Astrocyte (in vitro differentiated cells and primary cell): ENCODE measurements around the gene SOS2. TPM values are rescaled to one million over a fixed set of nuclear protein-coding genes. Genes with fewer than 3 reads are reported as not detected.
"Not testable (repeated sequence)": the region's sequence is repeated elsewhere in the genome, so short reads cannot be mapped to it uniquely, and the experiment has no call there.

Experiments used
- DNase-seq: peaks from one replicate; pipeline ENCODE4 v3.0.0-alpha.2; 2010; ENCODE audit warnings: low read depth
- FAIRE-seq: peaks from 2 replicates; lab custom pipeline; 2011; peaks lifted over from hg19 to GRCh38; lab: Jason Lieb, UNC
- H2AFZ ChIP-seq: 2 replicates; pipeline ENCODE4 v1.6.0; 2012; ENCODE audit warnings: low read depth, low read length, inconsistent platforms
- H3K27ac ChIP-seq: 2 replicates; pipeline ENCODE4 v1.5.1; 2011; ENCODE audit warnings: low read depth, low read length, inconsistent platforms
- H3K27me3 ChIP-seq: 2 replicates; pipeline ENCODE4 v1.6.0; 2011; ENCODE audit warnings: low read length, inconsistent platforms; ENCODE audit not compliant: insufficient read depth
- H3K36me3 ChIP-seq: 2 replicates; pipeline ENCODE4 v1.5.1; 2011; ENCODE audit warnings: low read length, inconsistent platforms; ENCODE audit not compliant: insufficient read depth
- H3K4me1 ChIP-seq: 2 replicates; pipeline ENCODE4 v1.5.1; 2011; ENCODE audit warnings: low read length, inconsistent platforms; ENCODE audit not compliant: insufficient read depth
- H3K4me2 ChIP-seq: 2 replicates; pipeline ENCODE4 v1.6.0; 2012; ENCODE audit warnings: low read length, inconsistent platforms
- H3K4me3 ChIP-seq: 2 replicates; pipeline ENCODE4 v1.5.1; 2011; ENCODE audit warnings: low read depth, mild to moderate bottlenecking, low read length, inconsistent platforms; ENCODE audit not compliant: insufficient read depth
- H3K79me2 ChIP-seq: 2 replicates; pipeline ENCODE4 v1.6.0; 2012; ENCODE audit warnings: mild to moderate bottlenecking, low read length, inconsistent platforms; ENCODE audit not compliant: insufficient read depth
- H3K9ac ChIP-seq: 2 replicates; pipeline ENCODE4 v1.6.0; 2012; ENCODE audit warnings: mild to moderate bottlenecking, low read length, inconsistent platforms
- H3K9me3 ChIP-seq: 2 replicates; pipeline ENCODE4 v1.5.1; 2012; ENCODE audit warnings: low read depth, mild to moderate bottlenecking, low read length, inconsistent platforms; ENCODE audit not compliant: insufficient read depth
- H4K20me1 ChIP-seq: 2 replicates; pipeline ENCODE4 v1.6.0; 2012; ENCODE audit warnings: low read length, inconsistent platforms; ENCODE audit not compliant: insufficient read depth
- H3K27ac Mint-ChIP-seq: one replicate; pipeline ENCODE4 v1.8.0; 2021; ENCODE audit warnings: mild to moderate bottlenecking, mixed read lengths; ENCODE audit not compliant: unreplicated experiment
- H3K27me3 Mint-ChIP-seq: one replicate; pipeline ENCODE4 v1.8.0; 2021; ENCODE audit warnings: low read depth, mixed read lengths; ENCODE audit not compliant: unreplicated experiment
- H3K36me3 Mint-ChIP-seq: one replicate; pipeline ENCODE4 v1.8.0; 2021; ENCODE audit warnings: low read depth, mixed read lengths; ENCODE audit not compliant: unreplicated experiment
- H3K4me1 Mint-ChIP-seq: one replicate; pipeline ENCODE4 v1.8.0; 2021; ENCODE audit warnings: low read depth, mixed read lengths; ENCODE audit not compliant: unreplicated experiment
- H3K4me3 Mint-ChIP-seq: one replicate; pipeline ENCODE4 v1.8.0; 2021; ENCODE audit warnings: mild to moderate bottlenecking, moderate library complexity, mixed read lengths; ENCODE audit not compliant: unreplicated experiment
- H3K9me3 Mint-ChIP-seq: one replicate; pipeline ENCODE4 v1.8.0; 2021; ENCODE audit warnings: mild to moderate bottlenecking, mixed read lengths; ENCODE audit not compliant: unreplicated experiment
- CTCF ChIP-seq: IDR thresholded peaks from 2 replicates; pipeline ENCODE4 v1.5.1; 2011; ENCODE audit warnings: low read depth, mild to moderate bottlenecking, inconsistent platforms, low read length, moderate library complexity; ENCODE audit not compliant: insufficient read depth
- EZH2 ChIP-seq: IDR thresholded peaks from 2 replicates; pipeline ENCODE4 v1.6.1; 2012; ENCODE audit warnings: mild to moderate bottlenecking, low read length, inconsistent platforms; ENCODE audit not compliant: insufficient read depth
- total RNA-seq: library from RNA; stranded (reverse); gene quantifications from 2 replicates; pipeline ENCODE4 v1.2.1, GENCODE V29; 2021

The SOS2 gene
- total RNA-seq, 1 donor from 2014 or later: 18.3 TPM

DNA sequence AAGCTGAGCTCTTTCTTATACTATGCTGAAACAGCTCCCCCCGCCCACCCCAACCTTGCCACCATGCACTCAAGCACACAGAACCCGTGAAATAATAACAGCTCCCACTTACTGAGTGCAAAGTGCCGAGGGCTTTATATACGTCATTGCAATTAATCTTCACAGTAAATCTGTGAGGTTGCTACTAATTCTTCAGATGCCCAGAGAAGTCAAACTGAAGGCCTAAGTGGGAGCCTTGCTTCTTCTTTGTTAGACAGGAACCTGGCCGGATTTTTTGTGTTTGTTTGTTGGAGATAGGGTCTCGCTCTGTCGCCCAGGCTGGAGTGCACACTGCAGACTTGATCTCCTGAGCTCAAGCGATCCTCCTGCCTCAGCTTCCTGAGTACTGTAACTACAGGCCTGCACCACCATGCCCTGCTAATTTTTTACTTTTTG lies 149.1 kb downstream of the SOS2 start:
- H3K79me2 ChIP-seq: no peaks in the 10 kb centered on the region
- no peaks in the 10 kb centered on the region for H3K27me3 ChIP-seq
- no peak overlapping the region for H3K4me2 ChIP-seq
- H2AFZ ChIP-seq: no peak overlapping the region
- no peaks in the 10 kb centered on the region for H3K36me3 Mint-ChIP-seq
- DNase-seq (no peak), FAIRE-seq (no peak)
- no peak overlapping the region for H3K27ac ChIP-seq
- peaks cover 5% of the 10 kb centered on the region for H3K4me1 ChIP-seq
- no peaks in the 10 kb centered on the region for H3K36me3 ChIP-seq
- no peak overlapping the region for H3K4me3 ChIP-seq
- TF ChIP-seq EZH2 (no peak), CTCF (no peak)
- H3K9me3 ChIP-seq: no peaks in the 10 kb centered on the region
- no peaks in the 10 kb centered on the region for H3K27me3 Mint-ChIP-seq
- no peak overlapping the region for H3K4me3 Mint-ChIP-seq
- H3K27ac Mint-ChIP-seq: no peak overlapping the region
- H4K20me1 ChIP-seq: no peaks in the 10 kb centered on the region
- H3K9me3 Mint-ChIP-seq: no peaks in the 10 kb centered on the region
- peaks cover 27% of the 10 kb centered on the region for H3K4me1 Mint-ChIP-seq
- no peak overlapping the region for H3K9ac ChIP-seq

- not testable (repeated sequence) for H3K4me3 ChIP-seq, H4K20me1 ChIP-seq, H3K27ac ChIP-seq, H3K27me3 Mint-ChIP-seq, DNase-seq, H3K4me2 ChIP-seq, H3K27me3 ChIP-seq, H3K4me1 ChIP-seq, H2AFZ ChIP-seq, H3K27ac Mint-ChIP-seq, H3K9ac ChIP-seq, H3K79me2 ChIP-seq, H3K4me3 Mint-ChIP-seq, FAIRE-seq, H3K36me3 Mint-ChIP-seq, H3K36me3 ChIP-seq, H3K9me3 Mint-ChIP-seq, H3K9me3 ChIP-seq
- peaks cover 12% of the 10 kb centered on the region for H3K4me1 Mint-ChIP-seq
Observed at GRCh38 chr14:50079103-50079502, 152.3 kb downstream of the SOS2 start.

- DNase-seq, H3K4me1 Mint-ChIP-seq, H3K4me3 Mint-ChIP-seq, H3K9ac ChIP-seq, H4K20me1 ChIP-seq, H3K27ac Mint-ChIP-seq, H3K27ac ChIP-seq, H2AFZ ChIP-seq, H3K9me3 ChIP-seq, FAIRE-seq, H3K4me2 ChIP-seq, H3K36me3 Mint-ChIP-seq, H3K36me3 ChIP-seq, H3K27me3 Mint-ChIP-seq, H3K4me3 ChIP-seq, H3K27me3 ChIP-seq, H3K9me3 Mint-ChIP-seq, H3K79me2 ChIP-seq, H3K4me1 ChIP-seq: not testable (repeated sequence)
Observed at GRCh38 chr14:50073663-50074062, 157.7 kb downstream of the SOS2 start.

GRCh38 chr14:50072395-50072794 lies 159.0 kb downstream of the SOS2 start:
- Histone ChIP-seq H3K27ac (no peak overlapping the region), H3K9me3 (no peaks in the 10 kb centered on the region), H3K79me2 (no peaks in the 10 kb centered on the region), H3K4me3 (no peak overlapping the region), H3K4me2 (no peak overlapping the region), H4K20me1 (no peaks in the 10 kb centered on the region), H3K36me3 (no peaks in the 10 kb centered on the region), H3K4me1 (peaks cover 10% of the 10 kb centered on the region), H2AFZ (no peak overlapping the region), H3K27me3 (no peaks in the 10 kb centered on the region), H3K9ac (no peak overlapping the region)
- H3K9me3 Mint-ChIP-seq: peaks cover 2% of the 10 kb centered on the region
- H3K4me1 Mint-ChIP-seq: peaks cover 6% of the 10 kb centered on the region
- H3K36me3 Mint-ChIP-seq: peaks cover 5% of the 10 kb centered on the region
- FAIRE-seq (no peak), DNase-seq (no peak)
- no peak overlapping the region for H3K27ac Mint-ChIP-seq
- peaks cover 7% of the 10 kb centered on the region for H3K27me3 Mint-ChIP-seq
- TF ChIP-seq EZH2: no peak
- no peak for TF ChIP-seq CTCF
- no peak overlapping the region for H3K4me3 Mint-ChIP-seq
